Liver (tissue), 9 donors: Measurements from ENCODE around the gene NAA10. TPM values are rescaled to one million over a fixed set of nuclear protein-coding genes. Genes with fewer than 3 reads are reported as not detected.

Source experiments
- DNase-seq: peaks from one replicate; pipeline ENCODE4 v3.0.0-alpha.2; 2017; ENCODE audit warnings: low spot score
- H3K27ac ChIP-seq, 2 donors: one replicate each; pipeline ENCODE4 v1.7.0; 2013; ENCODE audit warnings: inconsistent platforms in 2 of 2, low read length in 2 of 2, control low read depth in 1 of 2, low read depth in 1 of 2, mild to moderate bottlenecking in 1 of 2
- H3K27me3 ChIP-seq, 4 donors: one replicate each; pipeline versions ENCODE4 v1.6.1 to v1.7.0; 2013; ENCODE audit warnings: low read length in 3 of 4, inconsistent platforms in 1 of 4, mild to moderate bottlenecking in 1 of 4, moderate library complexity in 1 of 4; ENCODE audit not compliant: control insufficient read depth in 4 of 4, insufficient read depth in 4 of 4
- H3K36me3 ChIP-seq, 4 donors: one replicate each; pipeline versions ENCODE4 v1.6.1 to v1.7.0; 2013; ENCODE audit warnings: low read length in 3 of 4, mild to moderate bottlenecking in 3 of 4, low read depth in 1 of 4, moderate library complexity in 1 of 4; ENCODE audit not compliant: control insufficient read depth in 4 of 4, insufficient read depth in 3 of 4
- H3K4me1 ChIP-seq, 4 donors: one replicate each; pipeline versions ENCODE4 v1.6.1 to v1.7.0; 2013; ENCODE audit warnings: low read length in 3 of 4, mild to moderate bottlenecking in 3 of 4, moderate library complexity in 1 of 4; ENCODE audit not compliant: control insufficient read depth in 4 of 4, insufficient read depth in 4 of 4
- H3K4me3 ChIP-seq, 3 donors: one replicate each; pipeline versions ENCODE4 v1.6.1 to v1.7.0; 2013; ENCODE audit warnings: low read length in 3 of 3, control low read depth in 1 of 3, low read depth in 1 of 3, mild to moderate bottlenecking in 1 of 3
- H3K9ac ChIP-seq, 2 donors: one replicate each; pipeline ENCODE4 v1.7.0; 2013; ENCODE audit warnings: low read length in 2 of 2, mild to moderate bottlenecking in 2 of 2, moderate library complexity in 2 of 2, control low read depth in 1 of 2, low read depth in 1 of 2
- H3K9me3 ChIP-seq, 4 donors: one replicate each; pipeline versions ENCODE4 v1.6.1 to v1.7.0; 2013; ENCODE audit warnings: low read length in 3 of 4; ENCODE audit not compliant: control insufficient read depth in 4 of 4
- FOXA2 ChIP-seq: IDR thresholded peaks from 2 replicates; pipeline ENCODE4 v1.6.1; 2016; ENCODE audit warnings: antibody characterized with exemption
- GABPA ChIP-seq, 2 donors: IDR thresholded peaks in 1 of 2; conservative IDR thresholded peaks in 1 of 2; 2 replicates each; pipeline ENCODE4 v1.6.1; 2016; ENCODE audit warnings: antibody characterized with exemption in 2 of 2, mild to moderate bottlenecking in 1 of 2, moderate library complexity in 1 of 2
- HNF4A ChIP-seq, 2 donors: conservative IDR thresholded peaks; 2 replicates each; pipeline ENCODE4 v1.6.1; 2016; ENCODE audit warnings: antibody characterized with exemption in 2 of 2, mild to moderate bottlenecking in 2 of 2
- NR2F2 ChIP-seq: IDR thresholded peaks from 2 replicates; pipeline ENCODE4 v1.6.1; 2016; ENCODE audit warnings: antibody characterized with exemption
- REST ChIP-seq: IDR thresholded peaks from 2 replicates; pipeline ENCODE4 v1.6.1; 2016; ENCODE audit warnings: antibody characterized with exemption, mild to moderate bottlenecking
- SP1 ChIP-seq: IDR thresholded peaks from 2 replicates; pipeline ENCODE4 v1.6.1; 2018; ENCODE audit warnings: antibody characterized with exemption, mild to moderate bottlenecking
- TAF1 ChIP-seq: conservative IDR thresholded peaks from 2 replicates; pipeline ENCODE4 v1.6.1; 2016; ENCODE audit warnings: antibody characterized with exemption, mild to moderate bottlenecking
- YY1 ChIP-seq: IDR thresholded peaks from 2 replicates; pipeline ENCODE4 v1.6.1; 2016; ENCODE audit warnings: antibody characterized with exemption, mild to moderate bottlenecking
- WGBS: extraction: QIAGEN DNeasy Blood & Tissue Kit; methylation state at CpG from one replicate; pipeline ENCODE4 v1.1.7; 2013; 5-methylcytosine and 5-hydroxymethylcytosine counted together
- polyA plus RNA-seq, 2 donors: library from polyadenylated mRNA; stranded (reverse) in 1 of 2; unstranded in 1 of 2; fragments of 200-250 nt in 1 of 2; fragments of >200 nt in 1 of 2; fragmentation: Nextera tagmentation in 1 of 2; extraction: Ambion mirVana in 1 of 2; gene quantifications; one replicate each; pipeline versions ENCODE4 v1.2.1 to v1.2.3, GENCODE V29; 2013 to 2015
- total RNA-seq, 2 donors: library from RNA; depleted of rRNA; stranded (reverse); fragments of >200 nt; gene quantifications; one replicate each; pipeline ENCODE4 v1.2.3, GENCODE V29; 2014
- TF ChIP-seq, protein P1 (sequence below): IDR thresholded peaks from 2 replicates; pipeline ENCODE4 v1.6.1; 2016; ENCODE audit warnings: antibody characterized with exemption
- TF ChIP-seq, protein P2 (sequence below): fragments of 150-350 bp; IDR thresholded peaks from 2 replicates; pipeline ENCODE4 v1.5.1; 2017; ENCODE audit warnings: improper control_type of control experiment, low read depth, low read length; ENCODE audit not compliant: missing input control
- donor health status: healthy.
- donor health status: healthy.
- donor health status: healthy.
- donor health status: healthy.
- donor health status: healthy.

Gene NAA10
- total and polyA plus RNA-seq, 4 donors, result 20.5 to 58.8 (median 44.4) TPM

- H3K27ac ChIP-seq, result peak within 1 kb of the TSS; percentile 95 to 100
- TF ChIP-seq FOXA2, result no peak
- TF ChIP-seq REST, result no peak
- peak; percentile 5 for TF ChIP-seq SP1
- TF ChIP-seq, protein P1, sequence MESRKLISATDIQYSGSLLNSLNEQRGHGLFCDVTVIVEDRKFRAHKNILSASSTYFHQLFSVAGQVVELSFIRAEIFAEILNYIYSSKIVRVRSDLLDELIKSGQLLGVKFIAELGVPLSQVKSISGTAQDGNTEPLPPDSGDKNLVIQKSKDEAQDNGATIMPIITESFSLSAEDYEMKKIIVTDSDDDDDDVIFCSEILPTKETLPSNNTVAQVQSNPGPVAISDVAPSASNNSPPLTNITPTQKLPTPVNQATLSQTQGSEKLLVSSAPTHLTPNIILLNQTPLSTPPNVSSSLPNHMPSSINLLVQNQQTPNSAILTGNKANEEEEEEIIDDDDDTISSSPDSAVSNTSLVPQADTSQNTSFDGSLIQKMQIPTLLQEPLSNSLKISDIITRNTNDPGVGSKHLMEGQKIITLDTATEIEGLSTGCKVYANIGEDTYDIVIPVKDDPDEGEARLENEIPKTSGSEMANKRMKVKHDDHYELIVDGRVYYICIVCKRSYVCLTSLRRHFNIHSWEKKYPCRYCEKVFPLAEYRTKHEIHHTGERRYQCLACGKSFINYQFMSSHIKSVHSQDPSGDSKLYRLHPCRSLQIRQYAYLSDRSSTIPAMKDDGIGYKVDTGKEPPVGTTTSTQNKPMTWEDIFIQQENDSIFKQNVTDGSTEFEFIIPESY, result no peak
- H3K9me3 ChIP-seq, result no peaks in the 10 kb centered on the region
- H3K4me1 ChIP-seq, result peaks cover 13 to 46% (median 42%) of the 10 kb centered on the region in 4 donors
- peak within 1 kb of the TSS; percentile 76 to 98 (median 81) for H3K4me3 ChIP-seq
- H3K27me3 ChIP-seq, result no peaks in the 10 kb centered on the region
- DNase-seq, result peak; percentile 82
- peak within 1 kb of the TSS; percentile 57 to 92 for H3K9ac ChIP-seq
- no peaks in the 10 kb centered on the region for H3K36me3 ChIP-seq
- under 1% methylated on average over 98 of the region's 103 CpGs for WGBS
Observed at GRCh38 chrX:153972368-153973126, 37.7 kb upstream of the NAA10 start, which contains the start of gene TMEM187. TSS of gene TMEM187 (plus strand) at chrX:153972754. CDS start at chrX:153982063, 9,309 bp downstream.

- Histone ChIP-seq H3K9ac (peak within 1 kb of the TSS; percentile 57 to 92), H3K4me3 (peak within 1 kb of the TSS; percentile 76 to 98 (median 81)), H3K27me3 (no peaks in the 10 kb centered on the region), H3K9me3 (no peaks in the 10 kb centered on the region), H3K27ac (peak within 1 kb of the TSS; percentile 95 to 100), H3K4me1 (peaks cover 13 to 54% (median 50%) of the 10 kb centered on the region in 4 donors), H3K36me3 (no peaks in the 10 kb centered on the region)
- peak; percentile 85 for DNase-seq
- TF ChIP-seq, protein P2, sequence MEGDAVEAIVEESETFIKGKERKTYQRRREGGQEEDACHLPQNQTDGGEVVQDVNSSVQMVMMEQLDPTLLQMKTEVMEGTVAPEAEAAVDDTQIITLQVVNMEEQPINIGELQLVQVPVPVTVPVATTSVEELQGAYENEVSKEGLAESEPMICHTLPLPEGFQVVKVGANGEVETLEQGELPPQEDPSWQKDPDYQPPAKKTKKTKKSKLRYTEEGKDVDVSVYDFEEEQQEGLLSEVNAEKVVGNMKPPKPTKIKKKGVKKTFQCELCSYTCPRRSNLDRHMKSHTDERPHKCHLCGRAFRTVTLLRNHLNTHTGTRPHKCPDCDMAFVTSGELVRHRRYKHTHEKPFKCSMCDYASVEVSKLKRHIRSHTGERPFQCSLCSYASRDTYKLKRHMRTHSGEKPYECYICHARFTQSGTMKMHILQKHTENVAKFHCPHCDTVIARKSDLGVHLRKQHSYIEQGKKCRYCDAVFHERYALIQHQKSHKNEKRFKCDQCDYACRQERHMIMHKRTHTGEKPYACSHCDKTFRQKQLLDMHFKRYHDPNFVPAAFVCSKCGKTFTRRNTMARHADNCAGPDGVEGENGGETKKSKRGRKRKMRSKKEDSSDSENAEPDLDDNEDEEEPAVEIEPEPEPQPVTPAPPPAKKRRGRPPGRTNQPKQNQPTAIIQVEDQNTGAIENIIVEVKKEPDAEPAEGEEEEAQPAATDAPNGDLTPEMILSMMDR, result peak; percentile 3
- TF ChIP-seq TAF1 (peak; percentile 78), HNF4A (conservative IDR thresholded peaks at IDR 0.05) (no peak), GABPA (IDR thresholded peaks at IDR 0.05 in 1 of 2, conservative IDR thresholded peaks at IDR 0.05 in 1 of 2) (peak in 1 of 2 donors; percentile 42), YY1 (peak; percentile 97), NR2F2 (no peak), SP1 (peak; percentile 12)
- under 1% methylated on average over 96 of the region's 96 CpGs for WGBS
Observed at GRCh38 chrX:153971450-153972367, 36.9 kb upstream of the NAA10 start, which contains the start of gene HCFC1. TSS of gene HCFC1 (minus strand) at chrX:153971818. CDS start at chrX:153970840, 978 bp downstream.
